WERI-Rb-1 (cell line): ENCODE measurements around the gene LYRM4.

ENCODE experiments used
- DNase-seq: peaks from one replicate; pipeline ENCODE4 v3.0.0-alpha.2; 2020
- H3K27ac ChIP-seq: fragments of 250-450 bp; sonication (Bioruptor Pico); 2 replicates; pipeline ENCODE4 v1.5.1; 2020; ENCODE audit warnings: mild to moderate bottlenecking, moderate library complexity
- H3K27me3 ChIP-seq: fragments of 250-450 bp; sonication (Bioruptor Pico); 2 replicates; pipeline ENCODE4 v1.5.1; 2021; ENCODE audit warnings: mild to moderate bottlenecking, low read depth, moderate library complexity; ENCODE audit not compliant: insufficient read depth, severe bottlenecking
- H3K36me3 ChIP-seq: fragments of 250-450 bp; sonication (Bioruptor Pico); 2 replicates; pipeline ENCODE4 v1.5.1; 2020; ENCODE audit warnings: mild to moderate bottlenecking, moderate library complexity
- H3K4me3 ChIP-seq: 2 replicates; pipeline ENCODE4 v1.5.1; 2011; ENCODE audit warnings: low read depth, mild to moderate bottlenecking, control low read depth, low read length
- H3K9me3 ChIP-seq: fragments of 250-450 bp; sonication (Bioruptor Pico); 2 replicates; pipeline ENCODE4 v1.5.1; 2021; ENCODE audit warnings: mild to moderate bottlenecking, moderate library complexity; ENCODE audit not compliant: severe bottlenecking
- TF ChIP-seq, protein P1 (sequence below): IDR thresholded peaks from 2 replicates; pipeline ENCODE4 v1.5.1; 2011; ENCODE audit warnings: low read depth, mild to moderate bottlenecking, control low read depth, inconsistent platforms, low read length

Gene LYRM4

GRCh38 chr6:5146398-5146797 lies 114.4 kb downstream of the LYRM4 start:
- H3K4me3 ChIP-seq = no peak overlapping the region
- H3K27me3 ChIP-seq = no peaks in the 10 kb centered on the region
- H3K9me3 ChIP-seq = no peaks in the 10 kb centered on the region
- no peak overlapping the region for H3K27ac ChIP-seq
- no peak for DNase-seq
- TF ChIP-seq, protein P1, sequence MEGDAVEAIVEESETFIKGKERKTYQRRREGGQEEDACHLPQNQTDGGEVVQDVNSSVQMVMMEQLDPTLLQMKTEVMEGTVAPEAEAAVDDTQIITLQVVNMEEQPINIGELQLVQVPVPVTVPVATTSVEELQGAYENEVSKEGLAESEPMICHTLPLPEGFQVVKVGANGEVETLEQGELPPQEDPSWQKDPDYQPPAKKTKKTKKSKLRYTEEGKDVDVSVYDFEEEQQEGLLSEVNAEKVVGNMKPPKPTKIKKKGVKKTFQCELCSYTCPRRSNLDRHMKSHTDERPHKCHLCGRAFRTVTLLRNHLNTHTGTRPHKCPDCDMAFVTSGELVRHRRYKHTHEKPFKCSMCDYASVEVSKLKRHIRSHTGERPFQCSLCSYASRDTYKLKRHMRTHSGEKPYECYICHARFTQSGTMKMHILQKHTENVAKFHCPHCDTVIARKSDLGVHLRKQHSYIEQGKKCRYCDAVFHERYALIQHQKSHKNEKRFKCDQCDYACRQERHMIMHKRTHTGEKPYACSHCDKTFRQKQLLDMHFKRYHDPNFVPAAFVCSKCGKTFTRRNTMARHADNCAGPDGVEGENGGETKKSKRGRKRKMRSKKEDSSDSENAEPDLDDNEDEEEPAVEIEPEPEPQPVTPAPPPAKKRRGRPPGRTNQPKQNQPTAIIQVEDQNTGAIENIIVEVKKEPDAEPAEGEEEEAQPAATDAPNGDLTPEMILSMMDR = no peak
- peaks cover 8% of the 10 kb centered on the region for H3K36me3 ChIP-seq

DNA sequence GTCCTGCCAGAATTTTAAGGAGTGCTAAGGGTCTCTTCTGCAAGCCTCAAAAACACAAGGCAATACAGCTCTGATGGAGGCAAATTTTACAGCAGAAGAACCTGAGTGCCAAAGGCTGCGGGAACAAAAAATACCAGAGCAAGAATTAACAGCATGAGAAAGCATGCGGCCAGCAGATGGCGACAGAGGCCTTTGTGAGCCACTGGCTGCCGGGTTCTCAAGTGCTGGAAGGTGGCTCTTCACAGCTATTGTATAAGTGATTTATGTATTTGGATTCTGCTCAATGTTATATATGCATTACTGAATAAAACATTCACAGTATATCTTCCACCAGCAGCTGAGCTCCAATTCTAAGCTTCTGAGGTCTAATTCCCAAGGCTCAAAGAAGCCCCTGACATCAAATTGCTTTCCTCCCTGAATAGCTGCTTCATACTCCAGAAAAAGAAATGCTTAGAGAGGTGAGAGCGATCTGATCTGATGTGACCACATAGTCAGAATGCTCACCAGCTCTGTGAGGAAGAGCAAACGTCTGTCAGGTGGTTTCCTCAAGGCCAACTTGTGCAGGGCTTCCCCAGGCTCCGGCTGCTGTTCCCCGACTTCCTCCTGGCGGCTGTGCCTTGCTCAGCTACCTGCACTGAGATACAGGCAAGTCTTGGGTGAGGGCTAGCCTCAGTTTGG lies 117.0 kb downstream of the LYRM4 start:
- Histone ChIP-seq H3K4me3 (no peak overlapping the region), H3K27me3 (no peaks in the 10 kb centered on the region), H3K36me3 (peaks cover 8% of the 10 kb centered on the region), H3K9me3 (no peaks in the 10 kb centered on the region), H3K27ac (peak overlapping the region; percentile 19; the same call in 1 of the 2 replicates)
- peak; percentile 89 for DNase-seq
- TF ChIP-seq, protein P1 = peak; percentile 93

- Histone ChIP-seq H3K36me3 (peaks cover 8% of the 10 kb centered on the region), H3K27me3 (no peaks in the 10 kb centered on the region), H3K27ac (no peak overlapping the region), H3K4me3 (no peak overlapping the region), H3K9me3 (no peaks in the 10 kb centered on the region)
- DNase-seq = no peak
- TF ChIP-seq, protein P1 = no peak
Measured at GRCh38 chr6:5142915-5143314, 117.8 kb downstream of the LYRM4 start.

- Histone ChIP-seq H3K27me3 (no peaks in the 10 kb centered on the region), H3K27ac (no peak overlapping the region), H3K36me3 (peaks cover 8% of the 10 kb centered on the region), H3K9me3 (no peaks in the 10 kb centered on the region), H3K4me3 (no peak overlapping the region)
- no peak for DNase-seq
- TF ChIP-seq, protein P1 = no peak
Measured at GRCh38 chr6:5142131-5142530, 118.6 kb downstream of the LYRM4 start.

GRCh38 chr6:5141046-5141445 lies 119.7 kb downstream of the LYRM4 start:
- H3K36me3 ChIP-seq = peaks cover 8% of the 10 kb centered on the region
- H3K27ac ChIP-seq = no peak overlapping the region
- H3K4me3 ChIP-seq = no peak overlapping the region
- H3K9me3 ChIP-seq = no peaks in the 10 kb centered on the region
- H3K27me3 ChIP-seq = no peaks in the 10 kb centered on the region
- no peak for DNase-seq
- TF ChIP-seq, protein P1 = no peak
